ENCODE measurements around the gene ZNF574.
"Not testable (repeated sequence)": the region's sequence is repeated elsewhere in the genome, so short reads cannot be mapped to it uniquely, and the experiment has no call there.

Gene ZNF574

GRCh38 chr19:42099336-42099925 lies 23.5 kb downstream of the ZNF574 start:
- no peak for DNase-seq (ENCODE audit: low spot score)

GRCh38 chr19:42100241-42100640 lies 24.3 kb downstream of the ZNF574 start:
- not testable (repeated sequence) for DNase-seq (ENCODE audit: low spot score)

GRCh38 chr19:42102877-42103276 lies 26.9 kb downstream of the ZNF574 start:
- DNase-seq (ENCODE audit: low spot score), result no peak

- no peak for DNase-seq (ENCODE audit: low spot score)
Measured at GRCh38 chr19:42105368-42105767, 29.4 kb downstream of the ZNF574 start.

- peak; percentile 45 for DNase-seq (ENCODE audit: low spot score)
Measured at GRCh38 chr19:42108527-42109389, 32.8 kb downstream of the ZNF574 start.

- no peak for DNase-seq (ENCODE audit: low spot score)
Measured at GRCh38 chr19:42109896-42110295, 33.9 kb downstream of the ZNF574 start.

GRCh38 chr19:42110658-42111057 lies 34.7 kb downstream of the ZNF574 start:
- DNase-seq (ENCODE audit: low spot score), result no peak

- DNase-seq (ENCODE audit: low spot score), result no peak
Measured at GRCh38 chr19:42111384-42111783, 35.4 kb downstream of the ZNF574 start.

GRCh38 chr19:42111811-42112210 lies 35.8 kb downstream of the ZNF574 start:
- DNase-seq (ENCODE audit: low spot score), result no peak

- DNase-seq (ENCODE audit: low spot score), result no peak
Measured at GRCh38 chr19:42113641-42114348, 37.8 kb downstream of the ZNF574 start.

- no peak for DNase-seq (ENCODE audit: low spot score)
Measured at GRCh38 chr19:42114412-42114811, 38.4 kb downstream of the ZNF574 start.

- DNase-seq (ENCODE audit: low spot score), result no peak
Measured at GRCh38 chr19:42115219-42115618, 39.3 kb downstream of the ZNF574 start.

- DNase-seq (ENCODE audit: low spot score), result no peak
Measured at GRCh38 chr19:42115705-42116104, 39.7 kb downstream of the ZNF574 start.

- no peak for DNase-seq (ENCODE audit: low spot score)
Measured at GRCh38 chr19:42116308-42117075, 40.5 kb downstream of the ZNF574 start.

- no peak for DNase-seq (ENCODE audit: low spot score)
Measured at GRCh38 chr19:42117076-42117475, 41.1 kb downstream of the ZNF574 start.

GRCh38 chr19:42120276-42120980 lies 44.5 kb downstream of the ZNF574 start:
- no peak for DNase-seq (ENCODE audit: low spot score)

- DNase-seq (ENCODE audit: low spot score), result no peak
Measured at GRCh38 chr19:42121036-42121621, 45.2 kb downstream of the ZNF574 start.

- peak; percentile 22 for DNase-seq (ENCODE audit: low spot score)
Measured at GRCh38 chr19:42121656-42122069, 45.7 kb downstream of the ZNF574 start.

GRCh38 chr19:42122691-42123607 lies 47.0 kb downstream of the ZNF574 start:
- no peak for DNase-seq (ENCODE audit: low spot score)

GRCh38 chr19:42123765-42124164 lies 47.8 kb downstream of the ZNF574 start:
- no peak for DNase-seq (ENCODE audit: low spot score)

Measured in putamen (tissue), 1 donor.